ENCODE data around the gene TRPM3. TPM values are rescaled to one million over a fixed set of nuclear protein-coding genes. Genes with fewer than 3 reads are reported as not detected.

Gene TRPM3
- total and polyA plus RNA-seq, 9 of the 15 experiments (the other 6 are each of a cell fraction or from before 2014, with no cell fraction given), result 0.04 TPM; not detected in 8

DNA sequence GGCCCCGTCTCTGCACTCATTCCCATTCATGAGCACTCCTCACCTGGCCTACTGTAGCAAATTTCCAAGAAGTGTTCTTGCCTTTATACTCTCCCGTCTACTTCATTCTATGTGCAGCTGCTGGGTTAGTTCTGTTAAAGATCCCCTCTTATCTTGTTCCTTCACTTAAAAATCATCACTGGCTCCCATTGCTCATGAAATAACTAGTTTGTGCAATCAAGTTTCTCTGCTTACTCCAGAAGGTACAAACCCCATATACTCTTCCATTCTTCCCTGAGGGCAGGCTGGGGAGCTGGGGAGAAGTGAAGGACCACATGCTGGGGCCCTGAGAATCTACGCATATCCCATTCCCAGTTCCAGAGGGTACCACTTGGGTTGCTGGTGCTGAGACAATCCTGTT, 622.6 kb downstream of the TRPM3 start:
- no peak for ATAC-seq
- no peak overlapping the region for H3K9ac ChIP-seq (ENCODE audit: insufficient read depth in 1 of 2, low read depth in 2 of 2, low read length in 2 of 2)
- H3K36me3 ChIP-seq (ENCODE audit: control insufficient read depth, insufficient read depth, low read length), result no peaks in the 10 kb centered on the region
- no peak overlapping the region for H3K4me3 ChIP-seq
- intact Hi-C loops (cut with micrococcal nuclease) (no loop called here), in situ Hi-C loops (cut with MboI) (no loop called here)
- peaks cover 0 to 8% of the 10 kb centered on the region in 2 experiments; a peak in 3 of 5 replicates for H3K4me1 ChIP-seq (replicated peaks in 1 of 2; ENCODE audit: control insufficient read depth in 2 of 2, insufficient read depth in 2 of 2, low read length in 2 of 2)
- no peaks in the 10 kb centered on the region for H3K9me3 ChIP-seq (replicated peaks; ENCODE audit: control insufficient read depth, insufficient read depth, low read depth, low read length)
- WGBS (ENCODE audit: insufficient coverage, low coverage, missing lambda C conversion rate), result 75% methylated on average over 3 of the region's 3 CpGs
- no TSS peak for BruUV-seq (replicated peaks)
- H4K20me1 ChIP-seq (replicated peaks; ENCODE audit: control insufficient read depth, insufficient read depth, low read length), result no peaks in the 10 kb centered on the region
- no peak for FAIRE-seq
- DNase-seq (ENCODE audit: extremely low read depth in 1 of 4, low spot score in 3 of 4), result no peak
- TF ChIP-seq XRCC5 (IDR thresholded peaks at IDR 0.05; ENCODE audit: low read depth, low read length) (no peak), NEUROD1 (IDR thresholded peaks at IDR 0.05; ENCODE audit: borderline replicate concordance, low read depth, low read length, partially characterized antibody) (no peak), AFF4 (CRISPR knock-in tag; IDR thresholded peaks at IDR 0.05) (no peak), RAD21 (CRISPR knock-in tag; conservative IDR thresholded peaks at IDR 0.05 in 1 of 2, IDR thresholded peaks at IDR 0.05 in 1 of 2) (no peak), KHSRP (IDR thresholded peaks at IDR 0.05) (no peak)
- H3K4me2 ChIP-seq (ENCODE audit: insufficient read depth, low read length), result no peak overlapping the region
- H3K9me1 ChIP-seq (ENCODE audit: control insufficient read depth, insufficient read depth, low read length), result no peaks in the 10 kb centered on the region
- H3K27ac ChIP-seq (ENCODE audit: extremely low read depth, low read depth, low read length), result no peak overlapping the region
- H3K27me3 ChIP-seq (ENCODE audit: control insufficient read depth in 2 of 2, insufficient read depth in 2 of 2, low read length in 2 of 2), result no peaks in the 10 kb centered on the region
- POLR2A ChIA-PET, result interaction anchor here (1.1 to 1.6 kb wide), 4 partner anchors 10 to 78 kb away, joined by 3 to 4 read pairs (median 4); no protein-coding TSS in a partner anchor
- H2AFZ ChIP-seq (ENCODE audit: low read depth, low read length), result no peak overlapping the region
- no peaks in the 10 kb centered on the region for H3K79me2 ChIP-seq (ENCODE audit: control insufficient read depth, insufficient read depth, low read length)
- CTCF ChIA-PET (ENCODE audit: low intra/inter-chr PET ratio), result no interaction called here

Measured in K562 (cell line).